ENCODE results near the gene OBI1.

OBI1 gene

GRCh38 chr13:78598116-78598781 lies 60.7 kb downstream of the OBI1 start:
- peaks cover 6% of the 10 kb centered on the region for H3K4me1 ChIP-seq (ENCODE audit: insufficient read depth, low read length, severe bottlenecking)
- no peaks in the 10 kb centered on the region for H3K79me2 ChIP-seq (ENCODE audit: insufficient read depth, low read length)
- peaks cover 7% of the 10 kb centered on the region; the same call in 1 of the 2 replicates for H3K36me3 ChIP-seq (ENCODE audit: insufficient read depth, low read length)
- H2AFZ ChIP-seq (ENCODE audit: low read length) = no peak overlapping the region
- H3K27me3 ChIP-seq (ENCODE audit: insufficient read depth, low read length) = no peaks in the 10 kb centered on the region; the same call in 1 of the 2 replicates
- TF ChIP-seq CTCF (IDR thresholded peaks at IDR 0.05; ENCODE audit: low read length) (no peak), EZH2 (IDR thresholded peaks at IDR 0.05; ENCODE audit: borderline replicate concordance, low read length) (no peak)
- no peak overlapping the region for H3K4me2 ChIP-seq (ENCODE audit: low read length)
- H3K4me3 ChIP-seq (ENCODE audit: low read depth, low read length, poor library complexity, severe bottlenecking) = no peak overlapping the region
- no peak overlapping the region for H3K27ac ChIP-seq (ENCODE audit: low read depth, low read length, poor library complexity, severe bottlenecking)
- no peaks in the 10 kb centered on the region for H3F3A ChIP-seq (ENCODE audit: insufficient read depth, low read length)
- H3K9me3 ChIP-seq (ENCODE audit: low read length) = no peaks in the 10 kb centered on the region
- H3K9me2 ChIP-seq (ENCODE audit: low read depth, low read length) = no peaks in the 10 kb centered on the region
- H4K20me1 ChIP-seq (ENCODE audit: insufficient read depth, low read length) = no peaks in the 10 kb centered on the region; the same call in 1 of the 2 replicates
- no peak overlapping the region for H3K9ac ChIP-seq (ENCODE audit: low read length)

DNA sequence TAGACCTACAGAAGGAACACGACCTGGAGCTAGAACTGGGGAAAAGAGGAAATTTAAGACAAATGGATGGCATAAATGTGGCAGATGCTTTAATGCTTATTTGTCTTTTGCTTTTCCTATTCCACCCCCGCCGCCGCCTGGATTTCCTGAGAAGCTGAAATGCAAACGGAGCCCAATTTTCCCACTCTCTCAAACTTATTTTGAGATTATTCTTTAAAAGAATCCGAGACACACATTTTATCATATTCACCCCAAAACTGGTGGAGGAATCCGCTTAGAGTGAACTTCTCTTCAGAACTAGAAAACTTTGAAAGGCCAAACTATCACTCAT lies 61.4 kb downstream of the OBI1 start:
- Histone ChIP-seq H4K20me1 (ENCODE audit: insufficient read depth, low read length) (no peaks in the 10 kb centered on the region; the same call in 1 of the 2 replicates), H3F3A (ENCODE audit: insufficient read depth, low read length) (no peaks in the 10 kb centered on the region), H3K36me3 (ENCODE audit: insufficient read depth, low read length) (peaks cover 7% of the 10 kb centered on the region; the same call in 1 of the 2 replicates), H3K4me1 (ENCODE audit: insufficient read depth, low read length, severe bottlenecking) (peaks cover 4% of the 10 kb centered on the region), H3K27ac (ENCODE audit: low read depth, low read length, poor library complexity, severe bottlenecking) (no peak overlapping the region), H3K9ac (ENCODE audit: low read length) (no peak overlapping the region), H3K27me3 (ENCODE audit: insufficient read depth, low read length) (no peaks in the 10 kb centered on the region; the same call in 1 of the 2 replicates), H3K9me2 (ENCODE audit: low read depth, low read length) (no peaks in the 10 kb centered on the region), H2AFZ (ENCODE audit: low read length) (no peak overlapping the region), H3K4me2 (ENCODE audit: low read length) (no peak overlapping the region), H3K9me3 (ENCODE audit: low read length) (no peaks in the 10 kb centered on the region), H3K79me2 (ENCODE audit: insufficient read depth, low read length) (no peaks in the 10 kb centered on the region), H3K4me3 (ENCODE audit: low read depth, low read length, poor library complexity, severe bottlenecking) (no peak overlapping the region)
- TF ChIP-seq EZH2 (IDR thresholded peaks at IDR 0.05; ENCODE audit: borderline replicate concordance, low read length) (no peak), CTCF (IDR thresholded peaks at IDR 0.05; ENCODE audit: low read length) (no peak)

DNA sequence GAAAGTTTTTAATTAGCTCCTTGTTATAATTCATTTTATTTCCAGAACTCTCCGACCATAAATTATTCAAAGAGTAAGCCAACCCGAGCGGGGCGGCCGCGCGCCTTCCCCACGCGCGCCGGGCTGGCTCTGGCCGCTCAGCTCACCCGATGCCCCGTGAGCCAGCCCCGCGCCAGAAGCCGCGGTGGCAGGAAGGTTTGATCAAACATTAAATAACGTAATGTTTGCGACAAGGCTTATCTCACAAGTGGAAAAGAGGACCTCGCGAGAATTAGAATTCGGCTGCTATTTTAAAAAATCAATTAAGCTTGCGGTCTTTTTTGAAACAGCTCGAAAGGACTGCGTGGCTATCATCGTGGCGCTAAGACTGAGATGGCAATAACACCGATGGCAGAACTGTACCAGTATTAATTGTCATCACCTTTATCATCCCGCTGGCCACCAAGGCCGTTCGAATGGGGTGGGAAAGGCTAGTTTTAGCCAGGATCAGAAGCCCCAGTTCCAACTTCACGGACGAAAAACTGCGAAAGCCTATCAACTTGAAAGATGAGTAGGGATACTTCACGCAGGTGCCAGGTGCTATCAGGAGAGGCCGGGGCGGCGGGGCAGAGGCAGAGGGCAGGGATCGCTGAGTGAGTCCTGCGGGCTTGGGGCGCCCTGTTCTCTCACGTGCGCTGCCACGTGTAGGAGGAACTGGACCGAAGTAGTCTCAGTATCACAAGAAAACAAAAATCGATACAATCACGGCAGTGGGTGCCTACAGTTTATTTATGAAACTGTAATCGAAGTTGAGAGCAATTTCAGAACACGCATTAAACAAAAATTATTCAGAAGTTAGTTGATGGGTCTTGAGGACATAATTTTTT lies 62.0 kb downstream of the OBI1 start:
- no peaks in the 10 kb centered on the region for H3K4me1 ChIP-seq (ENCODE audit: insufficient read depth, low read length, severe bottlenecking)
- no peak overlapping the region for H3K4me3 ChIP-seq (ENCODE audit: low read depth, low read length, poor library complexity, severe bottlenecking)
- no peak overlapping the region for H3K9ac ChIP-seq (ENCODE audit: low read length)
- no peaks in the 10 kb centered on the region for H3F3A ChIP-seq (ENCODE audit: insufficient read depth, low read length)
- no peaks in the 10 kb centered on the region for H3K9me3 ChIP-seq (ENCODE audit: low read length)
- H4K20me1 ChIP-seq (ENCODE audit: insufficient read depth, low read length) = no peaks in the 10 kb centered on the region; the same call in 1 of the 2 replicates
- peaks cover 7% of the 10 kb centered on the region; the same call in 1 of the 2 replicates for H3K36me3 ChIP-seq (ENCODE audit: insufficient read depth, low read length)
- no peak for TF ChIP-seq EZH2 (IDR thresholded peaks at IDR 0.05; ENCODE audit: borderline replicate concordance, low read length)
- no peak for TF ChIP-seq CTCF (IDR thresholded peaks at IDR 0.05; ENCODE audit: low read length)
- H3K27me3 ChIP-seq (ENCODE audit: insufficient read depth, low read length) = no peaks in the 10 kb centered on the region; the same call in 1 of the 2 replicates
- no peak overlapping the region for H3K27ac ChIP-seq (ENCODE audit: low read depth, low read length, poor library complexity, severe bottlenecking)
- no peaks in the 10 kb centered on the region for H3K79me2 ChIP-seq (ENCODE audit: insufficient read depth, low read length)
- H2AFZ ChIP-seq (ENCODE audit: low read length) = no peak overlapping the region
- H3K9me2 ChIP-seq (ENCODE audit: low read depth, low read length) = no peaks in the 10 kb centered on the region
- no peak overlapping the region for H3K4me2 ChIP-seq (ENCODE audit: low read length)
